HepG2 (cell line): ENCODE measurements around the gene MRPL20. TPM values are rescaled to one million over a fixed set of nuclear protein-coding genes. Genes with fewer than 3 reads are reported as not detected.

ENCODE experiments used
- AHDC1 ChIP-seq: sonication (generic); formaldehyde crosslinking; IDR thresholded peaks from 2 replicates; pipeline ENCODE4 v1.5.1; 2020; ENCODE audit warnings: mild to moderate bottlenecking, missing genetic modification reagents, borderline replicate concordance
- ELF3 ChIP-seq: IDR thresholded peaks from 2 replicates; pipeline ENCODE4 v1.6.1; 2016; ENCODE audit warnings: missing genetic modification reagents, missing compliant biosample characterization
- HDAC2 ChIP-seq: sonication (generic); formaldehyde crosslinking; IDR thresholded peaks from 2 replicates; pipeline ENCODE4 v1.4.0; 2020; ENCODE audit warnings: missing genetic modification reagents
- HMG20A ChIP-seq: IDR thresholded peaks from 2 replicates; pipeline ENCODE4 v1.6.1; 2016; ENCODE audit warnings: borderline replicate concordance
- HNF4G ChIP-seq, 2 experiments: sonication (generic) in 1 of 2; formaldehyde crosslinking in 1 of 2; IDR thresholded peaks; 2 replicates each; pipeline versions ENCODE4 v1.4.0 to v1.6.1; 2011 to 2020; ENCODE audit warnings: borderline replicate concordance in 2 of 2, low read depth in 2 of 2, mild to moderate bottlenecking in 2 of 2, low read length in 1 of 2, missing genetic modification reagents in 1 of 2, moderate library complexity in 1 of 2
- HNRNPK ChIP-seq: fragments of 200-400 bp; formaldehyde crosslinking; IDR thresholded peaks from 2 replicates; pipeline ENCODE4 v1.6.1; 2018; ENCODE audit warnings: low read length, low read depth, moderate library complexity, mild to moderate bottlenecking; ENCODE audit not compliant: poor library complexity, severe bottlenecking
- KLF12 ChIP-seq: sonication (generic); formaldehyde crosslinking; IDR thresholded peaks from 2 replicates; pipeline ENCODE4 v1.4.0; 2020; ENCODE audit warnings: missing genetic modification reagents, borderline replicate concordance
- MTA3 ChIP-seq: sonication (generic); formaldehyde crosslinking; IDR thresholded peaks from 2 replicates; pipeline ENCODE4 v1.4.0; 2020; ENCODE audit warnings: missing genetic modification reagents
- MZF1 ChIP-seq: sonication (generic); formaldehyde crosslinking; IDR thresholded peaks from 2 replicates; pipeline ENCODE4 v1.8.1; 2023; ENCODE audit warnings: mild to moderate bottlenecking, missing genetic modification reagents, borderline replicate concordance
- NFIC ChIP-seq: IDR thresholded peaks from 2 replicates; pipeline ENCODE4 v1.6.1; 2012; ENCODE audit warnings: mild to moderate bottlenecking, low read length, inconsistent platforms
- NONO ChIP-seq, 2 experiments: fragments of 450-650 bp in 1 of 2; sonication (generic) in 1 of 2; formaldehyde crosslinking in 1 of 2; IDR thresholded peaks in 1 of 2; conservative IDR thresholded peaks in 1 of 2; 2 replicates each; pipeline versions ENCODE4 v1.6.1 to v1.8.0; 2017 to 2022; ENCODE audit warnings: mild to moderate bottlenecking in 1 of 2, missing genetic modification reagents in 1 of 2, moderate library complexity in 1 of 2
- PAF1 ChIP-seq: IDR thresholded peaks from 2 replicates; pipeline ENCODE4 v1.6.1; 2016; ENCODE audit warnings: missing genetic modification reagents, missing compliant biosample characterization
- PCBP2 ChIP-seq: fragments of 200-400 bp; formaldehyde crosslinking; optimal IDR thresholded peaks from 2 replicates; pipeline ENCODE3; 2018; ENCODE audit warnings: low read length, low read depth; ENCODE audit not compliant: poor library complexity, severe bottlenecking
- REPIN1 ChIP-seq: sonication (generic); formaldehyde crosslinking; IDR thresholded peaks from 2 replicates; pipeline ENCODE4 v1.8.0; 2022; ENCODE audit warnings: missing genetic modification reagents, low read depth, mild to moderate bottlenecking, borderline replicate concordance
- RFX5 ChIP-seq: IDR thresholded peaks from 2 replicates; pipeline ENCODE4 v1.6.1; 2011; ENCODE audit warnings: low read depth, low read length, improper control_type of control experiment
- RXRB ChIP-seq: IDR thresholded peaks from 2 replicates; pipeline ENCODE4 v1.6.1; 2016; ENCODE audit warnings: borderline replicate concordance, missing genetic modification reagents, missing compliant biosample characterization
- SMAD3 ChIP-seq: sonication (generic); formaldehyde crosslinking; IDR thresholded peaks from 2 replicates; pipeline ENCODE4 v1.4.0; 2020; ENCODE audit warnings: missing genetic modification reagents
- SMARCE1 ChIP-seq: fragments of 450-650 bp; IDR thresholded peaks from 2 replicates; pipeline ENCODE4 v1.6.1; 2017; ENCODE audit warnings: borderline replicate concordance
- ZFAT ChIP-seq: sonication (generic); formaldehyde crosslinking; conservative IDR thresholded peaks from 2 replicates; pipeline ENCODE4 v1.8.1; 2023; ENCODE audit warnings: missing genetic modification reagents, inconsistent platforms
- ZMYM2 ChIP-seq: sonication (generic); formaldehyde crosslinking; IDR thresholded peaks from 2 replicates; pipeline ENCODE4 v1.8.0; 2022; ENCODE audit warnings: mild to moderate bottlenecking, missing genetic modification reagents
- polyA plus RNA-seq, 8 experiments: library from polyadenylated mRNA; depleted of rRNA in 3 of 8; stranded (reverse) in 7 of 8; unstranded in 1 of 8; fragments of >200 nt; fragmentation: Illumina TruSeq in 4 of 8; extraction: Trizol in 4 of 8; gene quantifications; 2 replicates each; pipeline versions ENCODE4 v1.2.1 to v1.2.3, GENCODE V29; 2011 to 2016; ENCODE audit warnings: low read depth in 4 of 8, missing spikeins in 1 of 8, mixed read lengths in 1 of 8; ENCODE audit not compliant: insufficient read depth in 1 of 8
- total RNA-seq, 5 experiments: library from RNA; depleted of rRNA; stranded (reverse); fragments of >200 nt; fragmentation: Illumina TruSeq; extraction: Trizol; gene quantifications; 2 replicates each; pipeline ENCODE4 v1.2.3, GENCODE V29; 2016; ENCODE audit warnings: low read depth in 1 of 5
- TF ChIP-seq, protein P1 (sequence below): sonication (generic); formaldehyde crosslinking; conservative IDR thresholded peaks from 2 replicates; pipeline ENCODE4 v1.8.0; 2022; ENCODE audit warnings: missing genetic modification reagents

The MRPL20 gene
- total and polyA plus RNA-seq, 2 of the 13 experiments (the other 11 are each of a cell fraction or from before 2014, with no cell fraction given): 59.2 to 127 TPM

DNA sequence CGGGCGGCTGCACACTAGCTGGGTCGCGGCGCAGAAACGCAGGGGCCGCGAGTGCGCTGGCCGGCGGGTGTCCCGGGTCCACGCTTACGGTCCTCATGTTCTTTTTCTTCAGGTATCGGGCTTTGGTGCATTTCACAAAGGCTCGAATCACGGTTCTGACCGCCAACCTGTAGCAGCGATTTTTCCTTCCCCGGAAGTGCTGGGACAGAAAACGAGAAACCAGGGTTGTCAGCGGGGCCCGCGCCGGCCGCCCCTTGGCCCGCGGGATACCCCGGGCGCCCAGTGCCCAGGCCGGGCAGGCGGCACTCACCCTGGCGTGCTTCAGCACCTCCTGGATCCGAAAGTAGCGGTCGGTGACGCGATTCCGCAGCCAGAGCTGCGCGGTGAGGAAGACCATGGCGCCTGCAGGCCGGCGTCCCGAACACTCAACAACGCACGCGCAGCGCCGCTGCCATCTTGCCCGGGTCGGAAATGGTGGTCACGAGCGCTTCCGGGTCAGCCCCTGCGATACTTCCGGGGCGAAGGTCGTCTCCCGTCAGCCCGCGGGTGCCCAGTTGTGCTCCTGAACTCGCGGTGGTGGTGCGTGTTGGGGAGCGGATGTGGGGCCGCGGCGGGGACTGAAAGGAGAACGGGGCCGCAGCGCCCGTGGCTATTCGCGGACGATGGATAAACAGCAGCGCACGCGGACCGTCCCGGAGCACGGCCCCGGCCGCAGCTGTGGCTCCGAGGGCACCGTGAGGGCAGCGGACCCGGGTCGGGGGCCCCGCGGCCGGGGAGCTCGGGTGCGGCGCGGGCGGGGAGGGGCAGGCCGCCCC is at the start of gene MRPL20 (continued):
- TF ChIP-seq, protein P1, sequence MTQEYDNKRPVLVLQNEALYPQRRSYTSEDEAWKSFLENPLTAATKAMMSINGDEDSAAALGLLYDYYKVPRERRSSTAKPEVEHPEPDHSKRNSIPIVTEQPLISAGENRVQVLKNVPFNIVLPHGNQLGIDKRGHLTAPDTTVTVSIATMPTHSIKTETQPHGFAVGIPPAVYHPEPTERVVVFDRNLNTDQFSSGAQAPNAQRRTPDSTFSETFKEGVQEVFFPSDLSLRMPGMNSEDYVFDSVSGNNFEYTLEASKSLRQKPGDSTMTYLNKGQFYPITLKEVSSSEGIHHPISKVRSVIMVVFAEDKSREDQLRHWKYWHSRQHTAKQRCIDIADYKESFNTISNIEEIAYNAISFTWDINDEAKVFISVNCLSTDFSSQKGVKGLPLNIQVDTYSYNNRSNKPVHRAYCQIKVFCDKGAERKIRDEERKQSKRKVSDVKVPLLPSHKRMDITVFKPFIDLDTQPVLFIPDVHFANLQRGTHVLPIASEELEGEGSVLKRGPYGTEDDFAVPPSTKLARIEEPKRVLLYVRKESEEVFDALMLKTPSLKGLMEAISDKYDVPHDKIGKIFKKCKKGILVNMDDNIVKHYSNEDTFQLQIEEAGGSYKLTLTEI (CRISPR knock-in tag): no peak
- TF ChIP-seq RXRB (CRISPR knock-in tag) (peak; percentile 65), ZFAT (CRISPR knock-in tag) (no peak), MZF1 (no peak), MTA3 (no peak), HNRNPK (peak; percentile 70), HMG20A (no peak), PCBP2 (no peak), SMARCE1 (no peak), SMAD3 (peak; percentile 88; the same call in 1 of the 2 replicates), NFIC (no peak), ZMYM2 (peak; percentile 31; the same call in 1 of the 2 replicates), NONO (IDR thresholded peaks at IDR 0.05) (no peak), NONO (CRISPR knock-in tag; conservative IDR thresholded peaks at IDR 0.05) (peak; percentile 97), REPIN1 (peak; percentile 92), RFX5 (no peak), HDAC2 (CRISPR knock-in tag) (peak; percentile 72), AHDC1 (no peak), KLF12 (peak; percentile 76; the same call in 1 of the 2 replicates), PAF1 (CRISPR knock-in tag) (no peak), HNF4G (IDR thresholded peaks at IDR 0.05; ENCODE audit: borderline replicate concordance, low read depth, low read length) (peak; percentile 89), HNF4G (CRISPR knock-in tag; IDR thresholded peaks at IDR 0.05; ENCODE audit: borderline replicate concordance, low read depth) (peak; percentile 93), ELF3 (CRISPR knock-in tag) (peak; percentile 77; the same call in 1 of the 2 replicates)
